HG02623 (cell line): ENCODE data around the gene BHMT2.

ENCODE experiments used
- ATAC-seq: cut with Tn5 transposase; IDR thresholded peaks from one replicate; pipeline ENCODE4 v1.9.1; 2021; ENCODE audit warnings: moderate library complexity; ENCODE audit not compliant: unreplicated experiment

Gene BHMT2

GRCh38 chr5:79119486-79119885 is 49.9 kb downstream of the BHMT2 start:
- no peak for ATAC-seq

GRCh38 chr5:79120221-79120620 is 50.7 kb downstream of the BHMT2 start:
- ATAC-seq = no peak

DNA sequence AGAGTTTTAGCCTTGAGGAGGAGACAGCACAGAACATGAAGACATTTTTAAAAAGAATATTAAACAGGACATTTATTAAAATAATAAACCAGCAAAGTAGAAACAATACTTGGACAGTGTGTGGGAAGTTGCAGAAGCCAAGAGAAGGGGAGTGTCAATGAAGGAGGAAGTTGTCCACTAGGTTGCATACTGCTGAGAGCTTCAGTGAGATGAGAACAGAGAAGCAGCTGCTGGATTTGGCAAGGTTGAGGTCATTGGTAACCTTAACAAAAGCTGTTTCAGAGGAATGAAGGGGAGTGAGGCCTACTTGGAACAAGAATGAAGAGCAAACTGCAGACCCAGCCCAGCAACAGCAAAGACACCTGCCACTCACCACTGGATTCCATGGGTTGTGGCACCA is 53.4 kb downstream of the BHMT2 start:
- no peak for ATAC-seq

- no peak for ATAC-seq
These were observed 55.0 kb downstream of the BHMT2 start for GRCh38 chr5:79124607-79125006.

DNA sequence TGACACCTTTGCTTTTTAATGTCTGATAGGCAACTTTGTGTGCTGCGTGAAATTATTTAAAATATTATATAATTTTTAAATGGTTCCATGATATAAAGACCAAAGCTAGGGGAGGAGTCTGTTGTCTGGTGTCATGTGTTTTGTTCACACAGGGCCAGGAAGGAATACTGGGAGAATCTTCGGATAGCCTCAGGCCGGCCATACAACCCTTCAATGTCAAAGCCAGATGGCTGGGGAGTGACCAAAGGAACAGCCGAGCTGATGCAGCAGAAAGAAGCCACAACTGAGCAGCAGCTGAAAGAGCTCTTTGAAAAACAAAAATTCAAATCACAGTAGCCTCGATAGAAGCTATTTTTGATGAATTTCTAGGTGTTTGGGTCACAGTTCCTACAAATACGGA is 61.2 kb downstream of the BHMT2 start:
- ATAC-seq = no peak

- no peak for ATAC-seq
These were observed 63.6 kb downstream of the BHMT2 start for GRCh38 chr5:79133121-79133656.

DNA sequence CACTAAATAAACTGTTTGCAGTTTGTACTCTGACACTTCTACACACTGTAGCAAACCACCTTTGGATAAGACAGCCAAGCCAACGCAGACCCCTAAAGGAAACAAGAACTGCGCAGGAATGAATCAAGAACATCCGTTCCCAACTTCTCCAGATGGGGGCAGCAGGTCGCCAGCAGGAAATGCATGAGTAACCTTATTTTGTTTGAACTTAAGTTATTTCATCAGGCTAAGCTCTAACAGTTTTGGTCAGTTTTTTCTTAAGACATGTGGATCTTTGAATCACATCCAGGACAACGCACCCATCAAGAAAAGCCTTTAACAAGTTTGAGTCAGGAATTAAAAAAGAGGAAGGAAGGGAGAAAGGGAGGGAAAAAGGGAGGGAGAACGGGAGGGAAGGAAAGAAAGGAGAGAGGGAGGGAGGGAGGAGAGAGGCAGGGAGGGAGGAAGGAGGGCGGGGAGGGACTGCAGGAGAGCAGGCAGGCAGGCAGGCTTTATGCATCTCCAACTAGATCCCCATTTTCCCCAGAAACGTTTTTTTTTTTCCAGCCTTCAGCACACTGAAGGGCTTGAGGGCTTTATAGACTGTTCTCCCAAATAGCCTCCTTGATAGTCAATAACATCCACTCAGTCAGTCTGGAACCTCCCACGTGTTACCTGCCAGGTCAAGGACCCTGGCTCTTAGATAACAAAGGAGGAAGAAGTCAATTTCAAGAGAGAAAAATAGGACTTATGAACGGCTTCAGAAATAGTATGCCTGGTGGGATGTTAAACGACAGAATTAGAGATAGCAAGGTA is 64.3 kb downstream of the BHMT2 start:
- no peak for ATAC-seq

DNA sequence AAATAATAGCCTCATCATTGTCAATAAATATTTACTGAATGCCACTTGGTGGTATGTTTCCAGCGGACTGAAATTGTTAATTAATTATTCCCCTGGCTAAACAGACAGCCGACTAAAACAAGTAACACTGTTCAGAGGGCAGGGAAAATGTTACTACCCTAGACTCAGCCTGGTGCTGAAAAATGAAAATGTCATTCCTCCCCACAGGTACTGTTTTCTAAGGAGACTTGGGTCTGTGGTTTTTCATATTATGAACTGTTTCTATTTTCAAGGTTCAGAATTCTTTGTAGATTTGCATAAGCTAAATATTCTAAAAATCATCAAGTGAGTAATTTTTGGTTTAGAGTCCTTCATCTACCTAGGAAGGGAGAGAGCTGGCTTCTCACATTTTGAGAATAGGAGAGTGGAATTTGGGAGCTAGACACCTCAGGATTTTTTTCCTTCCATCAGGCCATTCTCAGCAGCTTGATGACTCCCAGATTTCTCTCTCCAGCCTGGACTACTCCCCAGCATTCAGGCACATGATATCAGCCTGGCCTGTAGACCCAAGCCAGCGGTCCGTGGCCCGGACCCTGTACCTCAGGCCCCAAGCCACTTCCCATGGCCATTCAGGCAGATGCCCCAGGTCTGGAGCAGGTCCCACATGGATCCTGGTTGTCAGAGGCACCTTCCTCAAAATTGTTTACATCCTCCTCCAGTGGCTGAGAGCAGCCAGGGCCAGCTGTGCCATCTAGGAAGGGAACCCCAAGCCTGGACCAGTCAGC is 66.4 kb downstream of the BHMT2 start:
- no peak for ATAC-seq

- ATAC-seq = no peak
These were observed 67.1 kb downstream of the BHMT2 start for GRCh38 chr5:79136618-79137017.
